ENCODE results near the gene DENND1A.

GRCh38 chr9:123617952-123618678 lies 311.8 kb downstream of the DENND1A start:
- TF ChIP-seq GATA2 (IDR thresholded peaks at IDR 0.05; ENCODE audit: low read depth, low read length) (no peak), GATA3 (IDR thresholded peaks at IDR 0.05; ENCODE audit: low read depth, low read length) (no peak)

All from SH-SY5Y (cell line).